GM12891 (cell line): ENCODE measurements around the gene MTMR4.

Experiments
- PAX5 ChIP-seq: IDR thresholded peaks from 2 replicates; pipeline ENCODE4 v1.6.1; 2011; ENCODE audit warnings: low read length, moderate library complexity, mild to moderate bottlenecking; ENCODE audit not compliant: insufficient read depth, severe bottlenecking
- POLR2A ChIP-seq: IDR thresholded peaks from 2 replicates; pipeline ENCODE4 v1.6.1; 2011; ENCODE audit warnings: low read depth, low read length, control low read depth
- POLR2AphosphoS5 ChIP-seq: IDR thresholded peaks from 2 replicates; pipeline ENCODE4 v1.6.1; 2011; ENCODE audit warnings: low read depth, low read length, control low read depth
- POU2F2 ChIP-seq: IDR thresholded peaks from 2 replicates; pipeline ENCODE4 v1.6.1; 2011; ENCODE audit warnings: low read depth, mild to moderate bottlenecking, control low read depth, low read length, moderate library complexity
- SPI1 ChIP-seq: IDR thresholded peaks from 2 replicates; pipeline ENCODE4 v1.6.1; 2011; ENCODE audit warnings: low read depth, low read length, control low read depth
- TAF1 ChIP-seq: IDR thresholded peaks from 2 replicates; pipeline ENCODE4 v1.6.1; 2011; ENCODE audit warnings: low read depth, low read length, control low read depth

GRCh38 chr17:58535431-58535830, 21.0 kb upstream of the MTMR4 start:
- TF ChIP-seq POLR2A: no peak
- TF ChIP-seq POLR2AphosphoS5: no peak
- no peak for TF ChIP-seq SPI1
- TF ChIP-seq TAF1: no peak
- no peak for TF ChIP-seq PAX5
- no peak for TF ChIP-seq POU2F2
